ENCODE measurements around the gene SMARCA4.
A peak's percentile ranks its signal among the peaks of the same experiment; 100 is the strongest.
"Not testable (repeated sequence)": the region's sequence is repeated elsewhere in the genome, so short reads cannot be mapped to it uniquely, and the experiment has no call there.

Gene SMARCA4

GRCh38 chr19:10991521-10992081 is 30.8 kb downstream of the SMARCA4 start:
- no peaks in the 10 kb centered on the region for H3K9me3 Mint-ChIP-seq
- DNase-seq (no peak), ATAC-seq (replicated peaks) (no peak)
- H3K4me1 Mint-ChIP-seq (ENCODE audit: low read depth in 2 of 2): peaks cover 0 to 4% of the 10 kb centered on the region in 2 donors
- H3K4me3 Mint-ChIP-seq: no peak overlapping the region
- peaks cover 69% of the 10 kb centered on the region for H3K36me3 Mint-ChIP-seq (ENCODE audit: insufficient read depth)
- no peaks in the 10 kb centered on the region for H3K27me3 Mint-ChIP-seq
- no peak overlapping the region for H3K27ac Mint-ChIP-seq

- H3K27ac Mint-ChIP-seq; H3K4me3 Mint-ChIP-seq; ATAC-seq (replicated peaks); H3K4me1 Mint-ChIP-seq (ENCODE audit: low read depth in 2 of 2); H3K27me3 Mint-ChIP-seq; DNase-seq; H3K9me3 Mint-ChIP-seq: not testable (repeated sequence)
- H3K36me3 Mint-ChIP-seq (ENCODE audit: insufficient read depth): peaks cover 75% of the 10 kb centered on the region
These were observed 31.3 kb downstream of the SMARCA4 start for GRCh38 chr19:10992174-10992573.

GRCh38 chr19:10995926-10996600 is 35.2 kb downstream of the SMARCA4 start:
- Mint-ChIP-seq H3K27ac (no peak overlapping the region), H3K36me3 (ENCODE audit: insufficient read depth) (peaks cover 77% of the 10 kb centered on the region), H3K4me3 (no peak overlapping the region), H3K4me1 (ENCODE audit: low read depth in 2 of 2) (peaks cover 0 to 2% of the 10 kb centered on the region in 2 donors), H3K9me3 (no peaks in the 10 kb centered on the region), H3K27me3 (no peaks in the 10 kb centered on the region)
- ATAC-seq (replicated peaks) (no peak), DNase-seq (no peak)

GRCh38 chr19:10998045-10998533 is 37.3 kb downstream of the SMARCA4 start:
- H3K27me3 Mint-ChIP-seq: no peaks in the 10 kb centered on the region
- no peak for ATAC-seq (replicated peaks)
- H3K36me3 Mint-ChIP-seq (ENCODE audit: insufficient read depth): peaks cover 67% of the 10 kb centered on the region
- no peak for DNase-seq
- peaks cover 0 to 2% of the 10 kb centered on the region in 2 donors for H3K4me1 Mint-ChIP-seq (ENCODE audit: low read depth in 2 of 2)
- no peak overlapping the region for H3K4me3 Mint-ChIP-seq
- peak overlapping the region in 1 of 2 donors; percentile 88 for H3K27ac Mint-ChIP-seq
- H3K9me3 Mint-ChIP-seq: no peaks in the 10 kb centered on the region

GRCh38 chr19:10998666-10999065 is 37.8 kb downstream of the SMARCA4 start:
- H3K27me3 Mint-ChIP-seq: no peaks in the 10 kb centered on the region
- H3K4me1 Mint-ChIP-seq (ENCODE audit: low read depth in 2 of 2): peaks cover 0 to 2% of the 10 kb centered on the region in 2 donors
- H3K9me3 Mint-ChIP-seq: no peaks in the 10 kb centered on the region
- no peak overlapping the region for H3K4me3 Mint-ChIP-seq
- peaks cover 67% of the 10 kb centered on the region for H3K36me3 Mint-ChIP-seq (ENCODE audit: insufficient read depth)
- H3K27ac Mint-ChIP-seq: peak overlapping the region in 1 of 2 donors; percentile 88
- DNase-seq: no peak
- no peak for ATAC-seq (replicated peaks)

GRCh38 chr19:11005521-11005920 is 44.7 kb downstream of the SMARCA4 start:
- Mint-ChIP-seq H3K9me3 (no peaks in the 10 kb centered on the region), H3K27me3 (no peaks in the 10 kb centered on the region), H3K27ac (peak overlapping the region in 1 of 2 donors; percentile 55), H3K4me3 (no peak overlapping the region), H3K36me3 (ENCODE audit: insufficient read depth) (peaks cover 62% of the 10 kb centered on the region), H3K4me1 (ENCODE audit: low read depth in 2 of 2) (no peaks in the 10 kb centered on the region)
- no peak for DNase-seq
- no peak for ATAC-seq (replicated peaks)

- ATAC-seq (replicated peaks) (no peak), DNase-seq (no peak)
- Mint-ChIP-seq H3K4me3 (no peak overlapping the region), H3K27ac (no peak overlapping the region), H3K4me1 (ENCODE audit: low read depth in 2 of 2) (no peaks in the 10 kb centered on the region), H3K36me3 (ENCODE audit: insufficient read depth) (peaks cover 74% of the 10 kb centered on the region), H3K27me3 (no peaks in the 10 kb centered on the region), H3K9me3 (no peaks in the 10 kb centered on the region)
These were observed 46.6 kb downstream of the SMARCA4 start for GRCh38 chr19:11007385-11007784.

GRCh38 chr19:11007962-11008532 is 47.2 kb downstream of the SMARCA4 start:
- H3K4me1 Mint-ChIP-seq (ENCODE audit: low read depth in 2 of 2): no peaks in the 10 kb centered on the region
- DNase-seq (no peak), ATAC-seq (replicated peaks) (no peak)
- no peaks in the 10 kb centered on the region for H3K27me3 Mint-ChIP-seq
- peaks cover 76% of the 10 kb centered on the region for H3K36me3 Mint-ChIP-seq (ENCODE audit: insufficient read depth)
- no peaks in the 10 kb centered on the region for H3K9me3 Mint-ChIP-seq
- H3K27ac Mint-ChIP-seq: no peak overlapping the region
- H3K4me3 Mint-ChIP-seq: no peak overlapping the region

GRCh38 chr19:11010041-11010440 is 49.2 kb downstream of the SMARCA4 start:
- H3K36me3 Mint-ChIP-seq (ENCODE audit: insufficient read depth): peaks cover 78% of the 10 kb centered on the region
- H3K27me3 Mint-ChIP-seq: no peaks in the 10 kb centered on the region
- no peaks in the 10 kb centered on the region for H3K4me1 Mint-ChIP-seq (ENCODE audit: low read depth in 2 of 2)
- H3K9me3 Mint-ChIP-seq: no peaks in the 10 kb centered on the region
- H3K4me3 Mint-ChIP-seq: no peak overlapping the region
- ATAC-seq (replicated peaks): no peak
- no peak overlapping the region for H3K27ac Mint-ChIP-seq
- no peak for DNase-seq

GRCh38 chr19:11012507-11012906 is 51.7 kb downstream of the SMARCA4 start:
- no peak for ATAC-seq (replicated peaks)
- no peaks in the 10 kb centered on the region for H3K9me3 Mint-ChIP-seq
- H3K27me3 Mint-ChIP-seq: no peaks in the 10 kb centered on the region
- no peaks in the 10 kb centered on the region for H3K4me1 Mint-ChIP-seq (ENCODE audit: low read depth in 2 of 2)
- DNase-seq: no peak
- H3K36me3 Mint-ChIP-seq (ENCODE audit: insufficient read depth): peaks cover 81% of the 10 kb centered on the region
- no peak overlapping the region for H3K27ac Mint-ChIP-seq
- H3K4me3 Mint-ChIP-seq: no peak overlapping the region

- Mint-ChIP-seq H3K27ac (peak overlapping the region in 1 of 2 donors; percentile 80), H3K4me3 (no peak overlapping the region), H3K27me3 (no peaks in the 10 kb centered on the region), H3K36me3 (ENCODE audit: insufficient read depth) (peaks cover 80% of the 10 kb centered on the region), H3K9me3 (no peaks in the 10 kb centered on the region), H3K4me1 (ENCODE audit: low read depth in 2 of 2) (no peaks in the 10 kb centered on the region)
- DNase-seq: no peak
- no peak for ATAC-seq (replicated peaks)
These were observed 52.9 kb downstream of the SMARCA4 start for GRCh38 chr19:11013771-11014170.

- no peaks in the 10 kb centered on the region for H3K4me1 Mint-ChIP-seq (ENCODE audit: low read depth in 2 of 2)
- H3K27me3 Mint-ChIP-seq: no peaks in the 10 kb centered on the region
- no peak for DNase-seq
- no peak for ATAC-seq (replicated peaks)
- H3K9me3 Mint-ChIP-seq: no peaks in the 10 kb centered on the region
- H3K36me3 Mint-ChIP-seq (ENCODE audit: insufficient read depth): peaks cover 79% of the 10 kb centered on the region
- H3K27ac Mint-ChIP-seq: peak overlapping the region in 1 of 2 donors; percentile 45
- H3K4me3 Mint-ChIP-seq: no peak overlapping the region
These were observed 53.6 kb downstream of the SMARCA4 start for GRCh38 chr19:11014403-11014911.

GRCh38 chr19:11016631-11017030 is 55.8 kb downstream of the SMARCA4 start:
- ATAC-seq (replicated peaks) (no peak), DNase-seq (no peak)
- Mint-ChIP-seq H3K4me3 (no peak overlapping the region), H3K4me1 (ENCODE audit: low read depth in 2 of 2) (no peaks in the 10 kb centered on the region), H3K27me3 (no peaks in the 10 kb centered on the region), H3K9me3 (no peaks in the 10 kb centered on the region), H3K27ac (no peak overlapping the region), H3K36me3 (ENCODE audit: insufficient read depth) (peaks cover 72% of the 10 kb centered on the region)
